MCF 10A (cell line): ENCODE results near the gene SERPINB8. TPM values are rescaled to one million over a fixed set of nuclear protein-coding genes. Genes with fewer than 3 reads are reported as not detected.

Experiments
- BruUV-seq: library from RNA; stranded (reverse); fragments of 400-500 nt; replicated peaks from 2 replicates; lab custom pipeline; 2021; lab: Mats Ljungman, UMichigan
- CTCF ChIA-PET: fragments of 300-600 bp; sonication (Branson Sonifier 250); formaldehyde crosslinking; extraction: SDS; loops from one replicate; lab custom pipeline; 2021; ENCODE audit warnings: antibody characterized with exemption, inconsistent platforms; lab: Yijun Ruan, JAX
- POLR2A ChIA-PET: fragments of 300-600, 350-650 bp; sonication (Branson Sonifier 250); formaldehyde crosslinking; extraction: SDS; loops from one replicate; lab custom pipeline; 2020; ENCODE audit warnings: antibody characterized with exemption, inconsistent platforms; lab: Yijun Ruan, JAX
- DNase-seq: peaks from one replicate; pipeline ENCODE4 v3.0.0-alpha.2; 2018; ENCODE audit not compliant: unreplicated experiment
- H3K27ac Mint-ChIP-seq: one replicate; pipeline ENCODE4 v1.8.0; 2022; ENCODE audit warnings: mild to moderate bottlenecking, low read depth, mixed read lengths; ENCODE audit not compliant: unreplicated experiment
- H3K27me3 Mint-ChIP-seq: one replicate; pipeline ENCODE4 v1.8.0; 2022; ENCODE audit warnings: mixed read lengths; ENCODE audit not compliant: insufficient read depth, unreplicated experiment
- H3K36me3 Mint-ChIP-seq: one replicate; pipeline ENCODE4 v1.8.0; 2022; ENCODE audit warnings: mild to moderate bottlenecking, moderate library complexity, mixed read lengths; ENCODE audit not compliant: insufficient read depth, unreplicated experiment
- H3K4me1 Mint-ChIP-seq: one replicate; pipeline ENCODE4 v1.8.0; 2022; ENCODE audit warnings: mixed read lengths; ENCODE audit not compliant: insufficient read depth, unreplicated experiment
- H3K4me3 Mint-ChIP-seq: one replicate; pipeline ENCODE4 v1.8.0; 2022; ENCODE audit warnings: mild to moderate bottlenecking, moderate library complexity, mixed read lengths; ENCODE audit not compliant: unreplicated experiment
- H3K9me3 Mint-ChIP-seq: one replicate; pipeline ENCODE4 v1.8.0; 2022; ENCODE audit warnings: mixed read lengths; ENCODE audit not compliant: unreplicated experiment
- CTCF ChIP-seq: fragments of 200-600 bp; IDR thresholded peaks from one replicate; pipeline ENCODE4 v1.8.0; 2022; ENCODE audit warnings: antibody characterized with exemption, mild to moderate bottlenecking; ENCODE audit not compliant: unreplicated experiment
- intact Hi-C: fragments of 100-400 bp; cut with micrococcal nuclease; formaldehyde crosslinking; loops from 2 replicates; pipeline ENCODE4 v1.14.1; 2022
- total RNA-seq: library from RNA; stranded (reverse); gene quantifications from 2 replicates; pipeline ENCODE4 v1.2.3, GENCODE V29; 2022

The SERPINB8 gene
- total RNA-seq, 1 experiment from 2014 or later, result 58.0 TPM

- intact Hi-C loops, result no loop called here
- no peaks in the 10 kb centered on the region for H3K36me3 Mint-ChIP-seq
- no peak for DNase-seq
- no peaks in the 10 kb centered on the region for H3K9me3 Mint-ChIP-seq
- ChIA-PET POLR2A (interaction anchor here (0.7 to 3.0 kb wide), 3 partner anchors 10 to 25 kb away, joined by 3 to 12 read pairs (median 4); no protein-coding TSS in a partner anchor), CTCF (interaction anchor here (1.0 to 4.7 kb wide), 5 partner anchors 15 to 112 kb away, joined by 3 to 77 read pairs (median 10); no protein-coding TSS in a partner anchor)
- peaks cover 12% of the 10 kb centered on the region for H3K4me1 Mint-ChIP-seq
- TF ChIP-seq CTCF, result no peak
- BruUV-seq, result no TSS peak
- no peak overlapping the region for H3K27ac Mint-ChIP-seq
- H3K4me3 Mint-ChIP-seq, result no peak overlapping the region
- H3K27me3 Mint-ChIP-seq, result no peaks in the 10 kb centered on the region
Observed at GRCh38 chr18:63960891-63961290, 9.0 kb upstream of the SERPINB8 start.

- TF ChIP-seq CTCF, result no peak
- POLR2A ChIA-PET, result interaction anchor here (1.2 to 3.7 kb wide), 5 partner anchors 9 to 409 kb away, joined by 3 to 30 read pairs (median 7); partner anchors contain the start of gene SERPINB8
- Mint-ChIP-seq H3K27ac (no peak overlapping the region), H3K9me3 (no peaks in the 10 kb centered on the region), H3K27me3 (no peaks in the 10 kb centered on the region), H3K36me3 (no peaks in the 10 kb centered on the region), H3K4me3 (no peak overlapping the region), H3K4me1 (peaks cover 12% of the 10 kb centered on the region)
- no TSS peak for BruUV-seq
- CTCF ChIA-PET, result interaction anchor here (0.6 to 4.7 kb wide), 7 partner anchors 8 to 380 kb away, joined by 3 to 77 read pairs (median 10); no protein-coding TSS in a partner anchor
- no peak for DNase-seq
- intact Hi-C loops, result no loop called here
Observed at GRCh38 chr18:63961435-63961980, 8.4 kb upstream of the SERPINB8 start.

GRCh38 chr18:63962137-63962536, 7.7 kb upstream of the SERPINB8 start:
- intact Hi-C loops, result no loop called here
- no peak for TF ChIP-seq CTCF
- H3K27ac Mint-ChIP-seq, result no peak overlapping the region
- H3K27me3 Mint-ChIP-seq, result no peaks in the 10 kb centered on the region
- POLR2A ChIA-PET, result interaction anchor here (0.5 to 3.7 kb wide), 6 partner anchors 8 to 409 kb away, joined by 3 to 30 read pairs (median 6); partner anchors contain the start of gene SERPINB8
- no peaks in the 10 kb centered on the region for H3K36me3 Mint-ChIP-seq
- peak; percentile 58 for DNase-seq
- H3K4me3 Mint-ChIP-seq, result no peak overlapping the region
- CTCF ChIA-PET, result interaction anchor here (0.6 to 4.7 kb wide), 8 partner anchors 9 to 381 kb away, joined by 3 to 77 read pairs (median 8); no protein-coding TSS in a partner anchor
- BruUV-seq, result no TSS peak
- peaks cover 12% of the 10 kb centered on the region for H3K4me1 Mint-ChIP-seq
- H3K9me3 Mint-ChIP-seq, result no peaks in the 10 kb centered on the region

- ChIA-PET POLR2A (interaction anchor here (0.6 to 3.7 kb wide), 4 partner anchors 11 to 452 kb away, joined by 3 to 30 read pairs (median 3); no protein-coding TSS in a partner anchor), CTCF (interaction anchor here (0.5 to 4.7 kb wide), 21 partner anchors 10 to 1799 kb away, joined by 3 to 77 read pairs (median 6); no protein-coding TSS in a partner anchor)
- peak; percentile 69 for DNase-seq
- H3K27ac Mint-ChIP-seq, result peak overlapping the region; percentile 9
- BruUV-seq, result no TSS peak
- H3K4me1 Mint-ChIP-seq, result peaks cover 13% of the 10 kb centered on the region
- no peaks in the 10 kb centered on the region for H3K27me3 Mint-ChIP-seq
- H3K9me3 Mint-ChIP-seq, result no peaks in the 10 kb centered on the region
- no peak overlapping the region for H3K4me3 Mint-ChIP-seq
- intact Hi-C loops, result loop anchor here (1.0 kb wide), 2 partner anchors 16 to 31 kb away; no protein-coding TSS in a partner anchor
- TF ChIP-seq CTCF, result peak; percentile 77
- H3K36me3 Mint-ChIP-seq, result no peaks in the 10 kb centered on the region
Observed at GRCh38 chr18:63963615-63964256, 6.1 kb upstream of the SERPINB8 start.
